ENCODE results near the gene GIPR.
A peak's percentile ranks its signal among the peaks of the same experiment; 100 is the strongest.

- TF ChIP-seq CTCF (conservative IDR thresholded peaks at IDR 0.05 in 1 of 2, IDR thresholded peaks at IDR 0.05 in 1 of 2; ENCODE audit: extremely low read depth in 1 of 2, insufficient read depth in 1 of 2, low read depth in 1 of 2, low read length in 2 of 2) (peak; percentile 5 to 29), EZH2 (IDR thresholded peaks at IDR 0.05; ENCODE audit: borderline replicate concordance, low read length) (no peak)
Measured at GRCh38 chr19:45717131-45717982, 49.3 kb downstream of the GIPR start.
